ENCODE results near the gene RPLP1. TPM values are rescaled to one million over a fixed set of nuclear protein-coding genes. Genes with fewer than 3 reads are reported as not detected.

RPLP1 gene
- total RNA-seq, result 56.4 and 93.6 TPM in 2 replicates

GRCh38 chr15:69452692-69453521 lies at the start of gene RPLP1:
Gene RPLP1 (plus strand): TSS chr15:69452818. CDS start chr15:69452949, 131 bp downstream.

GRCh38 chr15:69413822-69414700 lies 38.6 kb upstream of the RPLP1 start, which contains the start of gene KIF23:
Gene KIF23 (plus strand): TSS chr15:69414349. CDS start chr15:69414466, 117 bp downstream.

Other genes starting within 250 kb of the RPLP1 start
- 0.21 and 14.5 TPM in 2 replicates for gene PAQR5, start 153.9 kb upstream of the RPLP1 start, total RNA-seq
- gene KIF23, start 38.5 kb upstream of the RPLP1 start, total RNA-seq, result 2.8 and 4.6 TPM in 2 replicates

Measured in tracheal epithelial cell (primary cell).